IMR-90 (cell line): Measurements from ENCODE around the gene DIPK1B. TPM values are rescaled to one million over a fixed set of nuclear protein-coding genes. Genes with fewer than 3 reads are reported as not detected.

ENCODE experiments used
- ATAC-seq: fragments of 200-7000 bp; cut with Tn5 transposase; 2 replicates; pipeline ENCODE4 v1.9.1; 2020; ENCODE audit warnings: low read depth, mild to moderate bottlenecking, moderate library complexity
- BruUV-seq: library from RNA; stranded (reverse); fragments of 400-500 nt; replicated peaks from 2 replicates; lab custom pipeline; 2021; lab: Mats Ljungman, UMichigan
- CTCF ChIA-PET: fragments of 300-600 bp; formaldehyde crosslinking; extraction: SDS; loops from one replicate; lab custom pipeline; 2021; ENCODE audit warnings: antibody characterized with exemption; lab: Yijun Ruan, JAX
- POLR2A ChIA-PET: fragments of 300-600 bp; sonication (Branson Sonifier 250); formaldehyde crosslinking; loops from one replicate; lab custom pipeline; 2022; ENCODE audit warnings: antibody characterized with exemption; ENCODE audit not compliant: unreplicated experiment; lab: Charles Lee
- DNase-seq: peaks from one replicate; pipeline ENCODE4 v3.0.0; 2013
- H2AFZ ChIP-seq: replicated peaks from 2 replicates; pipeline ENCODE3; 2013; ENCODE audit warnings: low read length, mild to moderate bottlenecking; ENCODE audit not compliant: poor library complexity
- H2AK5ac ChIP-seq: 2 replicates; pipeline ENCODE4 v1.6.1; 2013; ENCODE audit warnings: low read depth, low read length, inconsistent platforms
- H2AK9ac ChIP-seq: replicated peaks from 2 replicates; pipeline ENCODE3; 2013; ENCODE audit warnings: mild to moderate bottlenecking, low read depth, low read length, moderate library complexity; ENCODE audit not compliant: poor library complexity
- H2BK120ac ChIP-seq: 2 replicates; pipeline ENCODE4 v1.6.1; 2013; ENCODE audit warnings: low read depth, low read length, inconsistent platforms
- H2BK15ac ChIP-seq: 3 replicates; pipeline ENCODE4 v1.6.1; 2013; ENCODE audit warnings: low read depth, low read length, inconsistent platforms
- H2BK20ac ChIP-seq: 2 replicates; pipeline ENCODE4 v1.6.1; 2013; ENCODE audit warnings: low read depth, mild to moderate bottlenecking, inconsistent platforms, low read length, moderate library complexity
- H2BK5ac ChIP-seq: 2 replicates; pipeline ENCODE4 v1.6.1; 2013; ENCODE audit warnings: mild to moderate bottlenecking, low read depth, low read length, inconsistent platforms; ENCODE audit not compliant: poor library complexity, severe bottlenecking
- H3K14ac ChIP-seq: replicated peaks from 2 replicates; pipeline ENCODE4 v1.6.1; 2013; ENCODE audit warnings: low read depth, low read length, inconsistent platforms
- H3K18ac ChIP-seq: 2 replicates; pipeline ENCODE4 v1.6.1; 2013; ENCODE audit warnings: low read depth, low read length, control low read depth
- H3K23ac ChIP-seq: 2 replicates; pipeline ENCODE4 v1.6.1; 2013; ENCODE audit warnings: low read depth, low read length, inconsistent platforms
- H3K27ac ChIP-seq: 2 replicates; pipeline ENCODE4 v1.5.1; 2013; ENCODE audit warnings: mild to moderate bottlenecking, control low read depth, low read length; ENCODE audit not compliant: insufficient read depth
- H3K27me3 ChIP-seq: 2 replicates; pipeline ENCODE4 v1.6.1; 2013; ENCODE audit warnings: low read length; ENCODE audit not compliant: control insufficient read depth, insufficient read depth
- H3K36me3 ChIP-seq: 2 replicates; pipeline ENCODE4 v1.6.1; 2013; ENCODE audit warnings: low read length, mixed read lengths; ENCODE audit not compliant: control insufficient read depth, insufficient read depth
- H3K4ac ChIP-seq: 2 replicates; pipeline ENCODE4 v1.6.1; 2013; ENCODE audit warnings: low read depth, low read length, inconsistent platforms
- H3K4me1 ChIP-seq: 2 replicates; pipeline ENCODE4 v1.6.1; 2013; ENCODE audit warnings: low read length, mixed read lengths; ENCODE audit not compliant: control insufficient read depth, insufficient read depth
- H3K4me2 ChIP-seq: 2 replicates; pipeline ENCODE4 v1.6.1; 2013; ENCODE audit warnings: low read depth, mild to moderate bottlenecking, control low read depth, low read length, moderate library complexity
- H3K4me3 ChIP-seq: 2 replicates; pipeline ENCODE4 v1.5.1; 2013; ENCODE audit warnings: low read depth, mild to moderate bottlenecking, control low read depth, low read length, moderate library complexity; ENCODE audit not compliant: insufficient read depth
- H3K56ac ChIP-seq: 2 replicates; pipeline ENCODE4 v1.6.1; 2013; ENCODE audit warnings: low read length, inconsistent platforms; ENCODE audit not compliant: insufficient read depth; ENCODE audit errors: extremely low read depth
- H3K79me1 ChIP-seq, 2 experiments: 2 replicates each; pipeline ENCODE4 v1.6.1; 2013; ENCODE audit warnings: low read length in 2 of 2, inconsistent platforms in 1 of 2, low read depth in 1 of 2
- H3K9ac ChIP-seq: 2 replicates; pipeline ENCODE4 v1.6.1; 2013; ENCODE audit warnings: low read depth, low read length, control low read depth
- H3K9me1 ChIP-seq: 2 replicates; pipeline ENCODE4 v1.6.1; 2013; ENCODE audit warnings: low read length, inconsistent platforms; ENCODE audit not compliant: insufficient read depth
- H3K9me3 ChIP-seq: 2 replicates; pipeline ENCODE4 v1.6.1; 2013; ENCODE audit warnings: low read length; ENCODE audit not compliant: control insufficient read depth, insufficient read depth
- H4K20me1 ChIP-seq: 2 replicates; pipeline ENCODE4 v1.6.1; 2013; ENCODE audit warnings: low read length, inconsistent platforms; ENCODE audit not compliant: insufficient read depth
- H4K5ac ChIP-seq: 2 replicates; pipeline ENCODE4 v1.6.1; 2013; ENCODE audit warnings: mild to moderate bottlenecking, low read depth, low read length, control low read depth
- H4K8ac ChIP-seq, 2 experiments: 2 replicates each; pipeline ENCODE4 v1.6.1; 2013; ENCODE audit warnings: low read depth in 2 of 2, low read length in 2 of 2, control low read depth in 1 of 2, inconsistent platforms in 1 of 2
- H4K91ac ChIP-seq: 2 replicates; pipeline ENCODE4 v1.6.1; 2013; ENCODE audit warnings: low read depth, low read length, inconsistent platforms; ENCODE audit not compliant: insufficient read depth
- CHD1 ChIP-seq: IDR thresholded peaks from 2 replicates; pipeline ENCODE4 v1.6.1; 2012; ENCODE audit warnings: low read depth, low read length, improper control_type of control experiment
- MXI1 ChIP-seq: IDR thresholded peaks from 2 replicates; pipeline ENCODE4 v1.6.1; 2012; ENCODE audit warnings: low read depth, mild to moderate bottlenecking, low read length, moderate library complexity, borderline replicate concordance
- POLR2A ChIP-seq: IDR thresholded peaks from 2 replicates; pipeline ENCODE4 v1.6.1; 2012; ENCODE audit warnings: mild to moderate bottlenecking, low read depth, low read length
- RAD21 ChIP-seq: IDR thresholded peaks from 2 replicates; pipeline ENCODE4 v1.6.1; 2012; ENCODE audit warnings: low read length, improper control_type of control experiment
- RFX5 ChIP-seq: IDR thresholded peaks from 2 replicates; pipeline ENCODE4 v1.8.0; 2012; ENCODE audit warnings: low read depth, mild to moderate bottlenecking, low read length, moderate library complexity
- WGBS, 2 experiments: methylation state at CpG; one replicate each; pipeline versions ENCODE4 v1.1.5 to v1.1.7; 2013; ENCODE audit warnings: missing lambda C conversion rate in 2 of 2; ENCODE audit not compliant: insufficient read length in 1 of 2; ENCODE audit errors: extremely low coverage in 2 of 2; 5-methylcytosine and 5-hydroxymethylcytosine counted together
- dilution Hi-C: fragments of 300-500 bp; cut with HindIII; formaldehyde crosslinking; loops from one replicate; pipeline ENCODE4 v1.14.3; 2018; ENCODE audit warnings: low sequenced_read_pairs; ENCODE audit not compliant: unreplicated experiment
- in situ Hi-C: fragments of 300-500 bp; cut with MboI; formaldehyde crosslinking; loops from 3 replicates; pipeline ENCODE4 v1.14.3; 2019; ENCODE audit warnings: low sequenced_read_pairs, inconsistent platforms, mixed read lengths
- intact Hi-C: fragments of 100-400 bp; cut with micrococcal nuclease; formaldehyde crosslinking; loops from 2 replicates; pipeline ENCODE4 v1.10.0; 2022
- polyA plus RNA-seq, 3 experiments: library from polyadenylated mRNA; depleted of rRNA; stranded (reverse); fragments of >200 nt; gene quantifications; 2 replicates each; pipeline ENCODE4 v1.2.3, GENCODE V29; 2012; ENCODE audit warnings: low replicate concordance in 1 of 3
- total RNA-seq: library from RNA; depleted of rRNA; stranded (reverse); fragments of >200 nt; gene quantifications from 2 replicates; pipeline ENCODE4 v1.2.3, GENCODE V29; 2012
- TF ChIP-seq, protein P1 (sequence below): fragments of 150-350 bp; IDR thresholded peaks from 2 replicates; pipeline ENCODE4 v1.6.1; 2017; ENCODE audit warnings: mild to moderate bottlenecking, antibody characterized with exemption, low read length, low read depth
- TF ChIP-seq, protein P2 (sequence below): fragments of 150-350 bp; IDR thresholded peaks from 2 replicates; pipeline ENCODE4 v1.6.1; 2016; ENCODE audit warnings: low read depth, mild to moderate bottlenecking, low read length, moderate library complexity, borderline replicate concordance

DIPK1B gene
- total and polyA plus RNA-seq, 2 of the 4 experiments (the other 2 are of a cell fraction), result 3.4 to 7.1 TPM

- Histone ChIP-seq H3K56ac (no peak overlapping the region), H2AFZ (peak overlapping the region; percentile 32), H3K27me3 (peaks cover 62% of the 10 kb centered on the region), H3K79me1 (no peaks in the 10 kb centered on the region), H2BK120ac (no peak overlapping the region), H3K4me2 (no peak overlapping the region), H3K23ac (no peak overlapping the region), H2BK15ac (no peak overlapping the region), H4K20me1 (no peaks in the 10 kb centered on the region; the same call in 1 of the 2 replicates), H2BK5ac (no peak overlapping the region), H4K91ac (no peak overlapping the region), H4K8ac (no peak overlapping the region), H3K4ac (no peak overlapping the region), H3K18ac (no peak overlapping the region), H3K4me1 (peaks cover 3% of the 10 kb centered on the region; the same call in 1 of the 2 replicates), H4K5ac (no peak overlapping the region), H3K9me1 (no peaks in the 10 kb centered on the region), H3K36me3 (no peaks in the 10 kb centered on the region), H2AK9ac (no peak overlapping the region), H3K9me3 (no peaks in the 10 kb centered on the region), H3K9ac (no peak overlapping the region), H3K14ac (no peak overlapping the region), H3K27ac (no peak overlapping the region), H2BK20ac (no peak overlapping the region), H2AK5ac (no peak overlapping the region), H3K4me3 (no peak overlapping the region)
- no CpG with 5 or more reads among the region's 11 CpGs for WGBS, 2 experiments
- intact Hi-C loops (no loop called here), in situ Hi-C loops (no loop called here), dilution Hi-C loops (no loop called here)
- ATAC-seq (no peak), DNase-seq (no peak)
- no TSS peak for BruUV-seq
- TF ChIP-seq CHD1 (no peak), RAD21 (no peak), MXI1 (no peak), RFX5 (no peak), POLR2A (no peak)
- TF ChIP-seq, protein P1, sequence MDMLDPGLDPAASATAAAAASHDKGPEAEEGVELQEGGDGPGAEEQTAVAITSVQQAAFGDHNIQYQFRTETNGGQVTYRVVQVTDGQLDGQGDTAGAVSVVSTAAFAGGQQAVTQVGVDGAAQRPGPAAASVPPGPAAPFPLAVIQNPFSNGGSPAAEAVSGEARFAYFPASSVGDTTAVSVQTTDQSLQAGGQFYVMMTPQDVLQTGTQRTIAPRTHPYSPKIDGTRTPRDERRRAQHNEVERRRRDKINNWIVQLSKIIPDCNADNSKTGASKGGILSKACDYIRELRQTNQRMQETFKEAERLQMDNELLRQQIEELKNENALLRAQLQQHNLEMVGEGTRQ, result no peak
- TF ChIP-seq, protein P2, sequence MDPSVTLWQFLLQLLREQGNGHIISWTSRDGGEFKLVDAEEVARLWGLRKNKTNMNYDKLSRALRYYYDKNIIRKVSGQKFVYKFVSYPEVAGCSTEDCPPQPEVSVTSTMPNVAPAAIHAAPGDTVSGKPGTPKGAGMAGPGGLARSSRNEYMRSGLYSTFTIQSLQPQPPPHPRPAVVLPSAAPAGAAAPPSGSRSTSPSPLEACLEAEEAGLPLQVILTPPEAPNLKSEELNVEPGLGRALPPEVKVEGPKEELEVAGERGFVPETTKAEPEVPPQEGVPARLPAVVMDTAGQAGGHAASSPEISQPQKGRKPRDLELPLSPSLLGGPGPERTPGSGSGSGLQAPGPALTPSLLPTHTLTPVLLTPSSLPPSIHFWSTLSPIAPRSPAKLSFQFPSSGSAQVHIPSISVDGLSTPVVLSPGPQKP, result no peak
- ChIA-PET POLR2A (no interaction called here), CTCF (no interaction called here)
Observed at GRCh38 chr9:136740069-136740468, 27.7 kb downstream of the DIPK1B start.
